SKM-1 treated with dmso at 0.1 percent for 144 hours (cell line): ENCODE data around the gene EEF1B2.
"Not testable (repeated sequence)": the region's sequence is repeated elsewhere in the genome, so short reads cannot be mapped to it uniquely, and the experiment has no call there.

Experiments used
- DNase-seq: peaks from one replicate; lab custom pipeline; 2025; ENCODE audit not compliant: unreplicated experiment; lab: John Stamatoyannopoulos, UW

Gene EEF1B2

GRCh38 chr2:206163251-206163880, 3.7 kb downstream of the EEF1B2 start:
- no peak for DNase-seq

DNA sequence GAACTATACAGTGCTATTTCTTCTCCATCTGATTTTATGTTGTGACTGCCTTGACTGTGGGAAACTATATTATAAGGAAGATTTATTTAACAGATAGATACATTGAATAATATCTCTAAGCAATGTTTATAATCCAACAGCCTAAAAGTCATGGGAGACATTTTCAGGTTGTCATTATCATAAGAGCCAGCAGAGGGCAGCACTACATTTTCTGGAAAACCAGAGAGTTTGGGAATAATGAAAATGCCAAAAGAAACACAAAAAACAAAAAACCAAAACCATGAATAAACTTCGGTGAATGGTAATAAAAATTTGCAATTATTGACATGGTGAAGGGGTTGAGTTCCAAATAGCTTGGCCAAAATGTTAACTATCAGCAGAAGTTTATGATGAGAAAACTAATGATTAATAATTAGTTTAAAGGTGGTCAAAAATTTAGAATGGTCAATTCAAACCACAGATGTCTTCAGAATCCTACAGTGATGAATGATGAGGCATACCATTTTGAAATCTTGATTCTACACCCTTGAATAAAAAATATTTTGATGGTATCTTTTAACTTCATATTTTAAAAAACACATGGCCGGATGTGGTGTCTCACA, 4.7 kb downstream of the EEF1B2 start:
- no peak for DNase-seq

DNA sequence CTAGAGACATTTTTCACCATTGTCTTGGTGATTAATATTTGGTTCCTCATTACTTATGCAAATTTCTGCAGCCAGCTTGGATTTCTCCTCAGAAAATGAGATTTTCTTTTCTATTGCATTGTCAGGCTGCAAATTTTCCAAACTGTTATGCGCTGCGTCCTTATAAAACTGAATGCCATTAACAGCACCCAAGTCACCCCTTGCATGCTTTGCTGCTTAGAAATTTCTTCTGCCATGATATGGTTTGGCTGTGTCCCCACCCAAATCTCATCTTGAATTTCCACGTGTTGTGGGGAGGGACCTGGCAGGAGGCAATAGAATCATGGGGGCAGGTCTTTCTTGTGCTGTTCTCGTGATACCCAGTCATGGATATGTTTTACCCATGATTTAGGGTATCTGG, 8.5 kb downstream of the EEF1B2 start:
- DNase-seq, result not testable (repeated sequence)

- not testable (repeated sequence) for DNase-seq
Observed at GRCh38 chr2:206171624-206172397, 12.1 kb downstream of the EEF1B2 start.

DNA sequence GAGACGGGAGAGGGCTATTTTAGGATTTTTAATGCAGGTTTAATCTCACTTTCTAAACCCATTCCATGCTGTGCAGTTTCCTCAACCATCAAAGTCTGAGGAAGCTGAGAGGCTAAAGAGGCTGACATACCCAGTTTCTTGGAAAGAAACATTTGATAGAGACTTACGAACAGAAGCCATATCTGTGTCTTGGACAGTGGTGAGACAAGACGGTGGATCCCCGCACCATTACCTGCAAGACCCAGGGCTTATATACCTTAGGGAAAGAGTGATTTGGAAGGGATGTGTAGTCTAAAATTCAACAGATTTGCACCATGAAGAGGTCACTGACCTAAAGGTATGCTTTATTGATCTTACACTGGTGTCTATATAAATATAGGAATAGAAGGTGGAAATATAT, 13.5 kb downstream of the EEF1B2 start:
- DNase-seq, result no peak

- DNase-seq, result no peak
Observed at GRCh38 chr2:206176121-206176520, 16.4 kb downstream of the EEF1B2 start.

DNA sequence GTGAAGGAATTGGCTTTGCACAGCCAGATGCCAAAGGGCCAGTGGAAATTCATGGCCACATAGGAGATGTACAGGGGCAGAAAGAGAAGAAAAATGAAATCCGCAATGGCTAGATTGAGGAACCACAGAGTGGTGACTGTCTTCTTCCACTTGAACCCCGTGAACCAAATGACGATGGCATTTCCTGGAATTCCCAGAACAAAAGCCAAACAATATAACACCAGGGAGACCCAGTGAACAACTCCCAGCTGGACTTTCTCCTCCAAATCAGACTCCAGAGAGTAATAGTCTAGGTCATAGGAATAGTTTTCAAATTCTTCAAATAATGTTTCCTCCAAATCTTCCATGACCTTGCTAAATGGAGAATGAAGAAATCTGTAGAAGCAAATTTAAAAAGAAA, 17.2 kb downstream of the EEF1B2 start:
- no peak for DNase-seq

DNA sequence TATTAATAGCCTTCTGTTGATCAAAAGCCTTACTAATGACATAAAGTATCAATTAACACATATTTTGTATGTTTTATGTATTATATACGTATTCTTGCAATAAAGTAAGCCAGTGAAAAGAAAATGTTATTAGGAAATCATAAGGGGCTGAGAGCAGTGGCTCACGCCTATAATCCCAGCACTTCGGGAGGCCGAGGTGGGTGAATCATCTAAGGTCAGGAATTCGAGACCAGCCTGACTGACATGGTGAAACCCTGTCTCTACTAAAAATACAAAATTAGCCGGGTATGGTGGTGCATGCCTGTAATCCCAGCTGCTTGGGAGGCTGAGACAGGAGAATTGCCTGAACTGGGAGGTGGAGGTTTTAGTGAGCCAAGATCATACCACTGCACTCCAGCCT, 21.8 kb downstream of the EEF1B2 start:
- DNase-seq, result not testable (repeated sequence)

DNA sequence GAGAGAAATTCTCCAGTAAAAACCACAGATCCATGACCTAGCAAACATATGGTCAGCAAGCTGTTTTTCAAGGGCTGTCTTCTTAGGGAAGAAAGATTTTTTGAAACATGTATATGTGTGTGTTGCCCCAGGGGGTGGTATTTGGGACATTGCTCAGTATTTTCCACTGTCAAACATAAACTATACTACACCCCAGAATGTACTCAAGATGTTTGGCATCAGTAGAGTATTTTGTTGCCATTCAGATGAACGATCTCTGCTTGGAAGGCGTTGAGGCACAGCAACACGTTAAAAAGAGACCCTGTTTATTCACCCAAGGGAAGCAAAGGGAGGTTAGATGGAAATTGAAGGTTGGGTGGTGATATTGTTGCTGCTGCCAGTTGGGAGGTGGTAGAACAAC, 30.0 kb downstream of the EEF1B2 start:
- no peak for DNase-seq

DNA sequence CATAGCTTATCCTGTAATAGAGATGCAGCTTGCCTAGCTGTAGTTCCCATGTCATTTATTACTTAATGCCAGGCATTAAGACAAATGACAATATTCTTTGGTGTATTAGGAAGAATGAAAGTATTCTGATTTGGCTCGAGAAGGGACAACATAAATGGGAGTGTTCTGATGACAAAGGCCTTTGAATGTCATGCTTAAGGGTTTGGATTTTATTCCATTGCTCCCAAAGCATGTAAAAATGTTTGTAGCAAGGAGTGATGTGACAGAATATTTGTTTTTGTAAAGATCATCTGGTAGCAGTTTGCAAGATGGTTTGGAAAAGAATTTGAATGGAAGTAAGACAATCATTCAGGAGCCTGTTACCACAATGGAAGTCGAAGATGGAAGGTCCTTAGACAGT, 30.4 kb downstream of the EEF1B2 start:
- no peak for DNase-seq

DNA sequence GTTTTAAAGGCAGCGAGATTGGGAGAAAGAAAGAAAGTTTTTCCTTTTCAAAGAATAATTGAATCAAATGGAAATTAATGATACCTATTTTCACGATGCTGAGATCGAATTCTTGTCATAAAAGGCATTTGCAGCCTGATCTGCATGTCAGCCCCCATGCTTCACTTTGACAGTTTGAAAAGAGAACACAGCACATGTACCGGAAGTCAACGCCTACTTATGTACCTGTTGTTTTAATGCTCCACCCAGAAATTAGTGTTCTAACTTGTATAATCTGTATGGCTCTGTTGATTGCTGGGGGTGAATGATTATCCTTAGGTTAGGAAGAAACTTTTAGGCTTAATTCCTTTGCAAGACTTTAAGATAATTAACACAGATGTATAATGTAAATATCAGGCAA, 31.0 kb downstream of the EEF1B2 start:
- no peak for DNase-seq

DNA sequence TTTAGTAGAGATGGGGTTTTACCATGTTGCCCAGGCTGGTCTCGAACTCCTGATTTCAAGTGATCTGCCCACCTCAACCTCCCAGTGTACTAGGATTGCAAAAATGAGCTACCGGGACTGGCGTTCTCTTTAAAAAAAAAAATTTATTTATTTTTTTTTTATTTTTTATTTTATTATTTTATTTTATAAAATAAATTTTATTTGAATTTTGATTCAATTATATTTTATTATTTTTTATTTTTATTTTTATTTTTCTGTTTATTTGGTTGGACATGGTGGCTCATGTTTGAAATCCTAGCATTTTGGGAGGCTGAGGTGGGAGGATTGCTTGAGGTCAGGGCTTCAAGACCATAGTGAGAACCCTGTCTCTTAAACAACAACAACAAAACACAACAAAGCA, 32.5 kb downstream of the EEF1B2 start:
- no peak for DNase-seq

DNA sequence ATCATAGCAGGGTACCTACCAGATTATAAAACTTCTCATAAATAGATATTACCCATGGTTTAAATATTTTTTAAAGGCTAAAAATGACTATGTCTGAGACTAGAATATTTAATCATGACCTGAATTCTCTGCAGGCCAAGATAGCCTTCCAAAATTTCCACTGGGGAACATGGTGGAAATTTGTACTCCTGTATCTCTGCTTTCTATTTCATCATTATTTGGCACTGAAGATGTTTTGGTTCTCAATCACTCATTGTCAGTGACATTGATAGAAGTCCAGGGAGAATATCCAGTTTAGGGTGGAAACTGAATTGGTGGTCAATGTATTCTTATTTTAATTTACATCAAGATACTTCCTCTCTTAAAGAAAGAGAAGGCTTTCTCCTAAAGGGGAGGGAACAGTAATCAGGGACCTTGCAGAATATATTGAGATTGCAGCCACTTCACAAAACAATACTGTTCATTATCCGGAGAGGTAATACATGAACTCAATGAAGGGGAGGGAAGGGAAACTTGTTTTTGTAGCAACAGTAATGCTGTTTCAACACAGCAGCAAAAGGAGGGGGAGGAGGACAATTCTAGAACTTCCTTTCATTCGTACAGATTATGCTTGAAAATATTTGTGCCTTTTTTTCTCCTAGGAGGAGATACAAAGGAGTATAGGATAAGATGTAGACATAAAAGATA, 34.1 kb downstream of the EEF1B2 start:
- no peak for DNase-seq

DNA sequence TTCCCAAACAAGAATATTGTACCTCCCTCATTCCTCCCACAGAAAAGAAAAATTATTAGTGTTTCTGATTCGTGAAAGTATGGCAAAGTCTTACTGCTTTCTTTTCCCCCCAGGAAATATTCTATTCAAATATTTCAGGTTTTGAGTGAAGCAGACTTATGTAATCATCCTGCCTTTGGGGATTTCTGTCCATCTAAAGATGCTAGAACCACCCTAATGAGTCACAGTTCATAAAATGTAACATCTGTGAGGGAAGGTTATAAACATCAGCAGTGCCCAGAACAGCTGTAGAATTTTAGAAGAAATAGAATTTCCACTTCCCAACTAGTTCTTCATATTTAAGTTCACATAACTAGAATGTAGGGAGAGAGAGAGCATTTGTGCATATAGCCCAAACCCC, 39.0 kb downstream of the EEF1B2 start:
- no peak for DNase-seq

DNA sequence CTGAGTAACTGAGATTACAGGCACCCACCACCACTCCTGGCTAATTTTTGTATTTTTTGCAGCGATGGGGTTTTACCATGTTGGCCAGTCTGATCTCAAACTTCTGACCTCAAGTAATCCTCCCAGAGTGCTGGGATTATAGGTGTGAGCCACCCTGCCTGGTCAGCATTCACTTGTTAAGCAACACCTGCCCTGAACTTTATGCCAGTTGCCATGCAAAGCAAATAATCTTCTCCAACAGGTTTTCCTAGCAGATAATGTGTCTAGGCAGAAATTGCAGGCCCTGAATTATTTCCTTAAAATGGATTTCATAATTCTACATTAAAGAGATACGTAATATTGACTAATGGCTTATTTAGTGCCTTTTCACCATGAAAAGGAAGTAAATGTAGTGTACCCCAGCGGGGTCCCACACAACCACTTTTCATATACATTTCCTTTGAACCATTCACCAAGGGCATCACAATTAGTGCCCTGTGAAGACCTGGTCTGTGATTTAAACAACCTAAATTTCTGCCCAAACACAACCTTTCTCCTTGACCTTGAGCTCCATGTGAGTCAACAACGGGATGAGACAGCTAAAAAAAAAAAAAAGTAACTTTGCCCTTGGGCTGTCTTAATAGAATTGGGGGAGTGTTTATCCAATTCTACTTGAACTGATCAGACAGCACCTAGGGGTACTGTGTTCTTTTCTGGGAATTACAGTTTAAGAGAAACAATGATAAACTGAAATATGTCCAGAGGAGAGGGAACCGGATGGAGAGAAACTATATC, 41.6 kb downstream of the EEF1B2 start:
- DNase-seq, result no peak

DNA sequence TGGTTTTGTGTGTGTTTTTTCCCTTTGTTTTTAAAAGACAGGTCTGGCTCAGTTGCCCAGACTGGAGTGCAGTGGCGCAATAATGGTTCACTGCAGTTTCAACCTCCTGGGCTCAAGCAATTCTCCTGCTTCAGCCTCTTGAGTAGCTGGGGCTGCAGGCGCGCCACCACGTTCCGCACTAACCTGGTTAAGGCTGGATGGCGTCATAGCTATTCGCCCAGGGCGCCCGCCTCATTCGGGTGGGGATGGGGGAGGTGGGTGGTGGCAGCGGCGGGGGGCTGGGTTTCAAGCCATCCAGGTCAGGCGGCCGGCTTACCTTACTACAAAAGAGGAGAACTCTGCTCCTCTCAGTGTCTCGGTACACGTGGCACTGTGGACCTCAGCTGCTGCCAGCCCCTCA, 42.8 kb downstream of the EEF1B2 start:
- DNase-seq, result no peak

GRCh38 chr2:206203331-206203730, 43.6 kb downstream of the EEF1B2 start:
- no peak for DNase-seq

DNA sequence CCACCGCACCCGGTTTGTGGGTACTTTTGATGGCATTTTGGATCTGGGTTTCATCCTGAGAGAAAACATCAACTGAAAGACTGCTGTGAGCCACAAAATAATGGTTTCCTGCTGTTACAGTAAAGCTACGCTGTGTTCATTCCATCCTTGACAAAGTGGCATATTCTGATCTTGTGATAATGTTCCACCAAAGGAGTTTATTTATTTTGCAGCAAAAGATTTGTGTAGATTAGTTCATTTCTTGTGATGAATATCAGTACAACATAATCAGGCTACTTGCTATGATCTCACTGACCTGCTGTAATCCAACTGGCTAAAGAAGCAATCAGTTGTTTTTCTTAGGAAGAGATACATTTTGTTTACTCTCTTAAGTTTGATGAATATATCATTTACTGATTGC, 45.0 kb downstream of the EEF1B2 start:
- no peak for DNase-seq

DNA sequence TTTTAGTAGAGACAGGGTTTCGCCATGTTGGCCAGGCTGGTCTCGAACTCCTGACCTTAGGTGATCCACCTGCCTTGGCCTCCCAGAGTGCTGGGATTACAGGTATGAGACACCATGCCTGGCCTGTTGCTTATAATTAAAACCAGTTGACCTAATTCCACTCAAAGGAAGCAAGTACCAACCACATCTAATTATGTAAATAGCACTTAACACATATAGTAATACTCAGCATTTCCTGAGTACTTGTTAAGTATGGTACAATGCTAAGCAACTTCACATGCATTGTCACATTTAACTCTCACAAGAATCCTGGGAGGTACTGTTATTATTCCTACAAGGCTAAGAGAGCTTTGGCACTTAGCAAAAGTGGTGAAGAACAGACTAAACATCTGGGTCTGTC, 47.6 kb downstream of the EEF1B2 start:
- DNase-seq, result not testable (repeated sequence)

DNA sequence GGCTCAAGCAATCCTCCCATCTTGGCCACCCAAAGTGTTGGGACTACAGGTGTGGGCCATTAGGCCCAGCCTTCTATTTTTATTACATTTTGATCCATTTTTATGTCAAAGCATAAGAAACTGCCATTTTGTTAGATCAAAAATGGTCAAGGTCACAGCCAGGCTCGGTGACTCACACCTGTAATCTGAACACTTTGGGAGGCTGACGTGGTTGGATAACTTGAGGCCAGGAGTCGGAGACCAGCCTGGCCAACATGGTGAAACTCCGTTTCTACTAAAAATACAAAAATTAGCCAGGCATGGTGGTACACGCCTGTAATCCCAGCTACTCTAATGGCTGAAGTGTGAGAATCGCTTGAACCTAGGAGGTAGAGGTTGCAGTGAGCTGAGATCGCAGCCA, 49.2 kb downstream of the EEF1B2 start:
- DNase-seq, result no peak

GRCh38 chr2:206211657-206212255, 52.1 kb downstream of the EEF1B2 start:
- DNase-seq, result no peak
